GM21737 (cell line): ENCODE data around the gene NAA80.

Experiments used
- ATAC-seq: cut with Tn5 transposase; IDR thresholded peaks from one replicate; pipeline ENCODE4 v1.9.1; 2021; ENCODE audit warnings: mild to moderate bottlenecking, moderate library complexity; ENCODE audit not compliant: unreplicated experiment

NAA80 gene

GRCh38 chr3:50330330-50330729 is 31.1 kb upstream of the NAA80 start:
- no peak for ATAC-seq

GRCh38 chr3:50327943-50328691 is 28.9 kb upstream of the NAA80 start, which contains the start of gene TUSC2:
TSS of gene TUSC2 (minus strand) at chr3:50328223. CDS start at chr3:50328099, 124 bp downstream.
- peak; percentile 75 for ATAC-seq

GRCh38 chr3:50327129-50327528 is 27.9 kb upstream of the NAA80 start:
- no peak for ATAC-seq

GRCh38 chr3:50326182-50326541 is 27.0 kb upstream of the NAA80 start:
- no peak for ATAC-seq

GRCh38 chr3:50325497-50326181 is 26.4 kb upstream of the NAA80 start:
- ATAC-seq: no peak

- no peak for ATAC-seq
These were observed 25.9 kb upstream of the NAA80 start for GRCh38 chr3:50325113-50325480.

GRCh38 chr3:50324351-50325112 is 25.3 kb upstream of the NAA80 start:
- ATAC-seq: no peak

- ATAC-seq: no peak
These were observed 24.5 kb upstream of the NAA80 start for GRCh38 chr3:50323614-50324199.

GRCh38 chr3:50323092-50323600 is 23.9 kb upstream of the NAA80 start:
- ATAC-seq: no peak

- no peak for ATAC-seq
These were observed 23.3 kb upstream of the NAA80 start, which contains the start of gene HYAL2 for GRCh38 chr3:50322386-50323091. TSS of gene HYAL2 (minus strand) at chr3:50322745. CDS start at chr3:50320489, 2,256 bp downstream.

- no peak for ATAC-seq
These were observed 22.8 kb upstream of the NAA80 start for GRCh38 chr3:50322115-50322385.

GRCh38 chr3:50321336-50322114 is 22.3 kb upstream of the NAA80 start:
- ATAC-seq: peak; percentile 65

GRCh38 chr3:50320853-50321335 is 21.7 kb upstream of the NAA80 start:
- ATAC-seq: peak; percentile 45

- ATAC-seq: no peak
These were observed 20.9 kb upstream of the NAA80 start for GRCh38 chr3:50319894-50320625.

GRCh38 chr3:50319181-50319893 is 20.1 kb upstream of the NAA80 start:
- no peak for ATAC-seq

GRCh38 chr3:50318615-50319014 is 19.4 kb upstream of the NAA80 start:
- ATAC-seq: no peak

GRCh38 chr3:50318163-50318562 is 19.0 kb upstream of the NAA80 start:
- ATAC-seq: no peak

- no peak for ATAC-seq
These were observed 18.1 kb upstream of the NAA80 start for GRCh38 chr3:50317300-50317699.
